Measurements from ENCODE around the gene ABCA10. TPM values are rescaled to one million over a fixed set of nuclear protein-coding genes. Genes with fewer than 3 reads are reported as not detected.
"Not testable (repeated sequence)": the region's sequence is repeated elsewhere in the genome, so short reads cannot be mapped to it uniquely, and the experiment has no call there.

The ABCA10 gene
- total RNA-seq, 1 donor from 2014 or later, result 2.8 TPM

DNA sequence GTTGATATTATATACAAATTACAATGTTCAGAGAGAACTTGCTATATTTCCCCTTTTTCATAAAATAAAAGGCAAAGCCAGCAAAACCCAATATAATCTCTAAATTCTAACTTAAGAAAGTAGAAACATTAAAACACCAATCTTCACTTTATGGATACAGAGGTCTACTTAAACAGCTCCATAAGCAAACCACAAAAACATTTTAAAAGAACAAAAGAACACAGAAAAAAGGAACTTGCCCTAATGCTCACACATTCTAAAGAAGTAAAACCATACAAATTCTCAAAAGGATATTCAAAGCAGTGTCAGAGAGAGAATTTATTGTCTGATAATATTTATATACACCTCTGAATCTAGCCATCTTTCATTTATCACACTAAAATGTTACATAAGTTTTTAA, 606 bp downstream of the ABCA10 start:
- ATAC-seq, result no peak

DNA sequence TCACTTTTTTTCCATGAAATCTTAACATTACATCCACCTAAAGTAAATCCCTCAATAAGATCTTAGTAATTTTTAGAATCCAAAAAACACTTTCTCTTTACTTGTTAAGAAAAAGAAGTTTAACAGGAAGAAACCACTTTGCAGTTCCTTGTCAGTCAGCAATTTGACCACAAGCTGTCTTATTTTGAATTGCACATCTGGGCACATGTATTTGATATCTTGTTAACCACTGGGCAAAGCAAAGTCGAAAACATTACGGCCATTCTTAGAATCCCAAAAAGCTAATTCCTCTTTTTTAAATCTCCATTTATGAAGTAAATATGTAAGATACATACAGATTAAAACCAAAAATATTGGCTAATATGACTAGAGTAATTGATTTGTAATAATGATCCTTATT, 1.1 kb downstream of the ABCA10 start:
- ATAC-seq, result no peak

DNA sequence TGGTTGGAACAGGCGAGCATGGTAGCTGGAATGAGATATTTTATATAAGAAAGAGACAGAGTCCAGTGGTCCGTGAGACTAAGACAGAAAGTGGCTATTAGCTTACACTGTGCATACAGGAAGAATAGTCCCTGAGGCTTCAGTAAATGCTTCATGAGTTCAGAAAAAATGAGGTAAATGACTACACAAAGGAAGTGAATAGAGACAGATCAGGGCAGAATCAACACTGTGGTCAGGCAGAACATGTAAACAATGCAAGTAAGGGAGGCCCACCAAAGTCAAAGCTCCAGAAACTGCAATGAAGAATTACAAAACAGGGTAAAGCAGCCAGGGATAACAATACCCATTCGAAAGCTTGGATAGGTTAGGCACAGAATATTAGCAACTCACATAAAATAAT, 4.8 kb downstream of the ABCA10 start:
- peak; percentile 61 for ATAC-seq

DNA sequence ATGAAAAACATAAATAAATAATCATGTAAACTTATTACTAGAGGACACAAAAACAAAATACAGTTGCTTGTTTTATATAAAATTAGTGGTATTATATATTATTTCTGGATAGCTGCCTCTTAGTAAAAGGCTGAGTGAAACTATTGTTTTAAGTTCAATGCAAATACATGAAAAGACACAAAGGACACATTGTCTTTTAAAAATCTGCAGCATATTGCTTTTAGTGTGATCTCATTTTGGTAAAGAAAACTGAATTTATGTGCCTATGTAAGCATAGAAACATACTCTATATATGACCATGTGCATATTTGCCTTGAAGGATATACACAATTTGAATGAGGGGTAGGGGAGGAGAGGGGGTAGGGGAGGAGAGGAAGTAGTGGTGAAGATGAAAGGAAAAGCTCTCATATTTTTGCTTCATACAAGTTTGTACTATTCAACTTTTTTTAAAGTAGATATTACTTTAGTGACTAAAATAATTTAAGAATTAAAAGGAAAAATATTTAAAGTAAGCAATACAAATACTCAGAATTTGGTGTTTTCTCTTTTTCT, 5.8 kb downstream of the ABCA10 start:
- no peak for ATAC-seq

GRCh38 chr17:69220098-69220497, 8.5 kb downstream of the ABCA10 start:
- ATAC-seq, result no peak

DNA sequence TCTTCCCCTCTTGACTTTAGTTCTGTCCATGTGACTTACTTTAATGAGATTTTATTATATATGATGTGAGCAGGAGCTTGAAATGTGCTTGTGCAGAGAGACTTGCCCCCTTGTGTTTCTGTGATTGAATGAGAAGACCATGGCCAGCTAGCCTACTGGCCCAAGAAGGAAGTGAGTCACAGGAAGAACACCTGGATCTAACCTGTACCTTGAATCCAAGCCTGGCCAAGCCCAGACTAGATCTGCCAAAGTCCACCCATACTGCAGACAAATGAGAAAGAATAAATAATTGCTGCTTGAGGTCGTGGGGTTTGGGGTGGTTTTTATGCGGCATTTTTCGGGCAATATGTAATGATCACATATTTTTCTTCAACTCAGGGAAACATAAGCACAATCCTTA, 9.6 kb downstream of the ABCA10 start:
- no peak for ATAC-seq

DNA sequence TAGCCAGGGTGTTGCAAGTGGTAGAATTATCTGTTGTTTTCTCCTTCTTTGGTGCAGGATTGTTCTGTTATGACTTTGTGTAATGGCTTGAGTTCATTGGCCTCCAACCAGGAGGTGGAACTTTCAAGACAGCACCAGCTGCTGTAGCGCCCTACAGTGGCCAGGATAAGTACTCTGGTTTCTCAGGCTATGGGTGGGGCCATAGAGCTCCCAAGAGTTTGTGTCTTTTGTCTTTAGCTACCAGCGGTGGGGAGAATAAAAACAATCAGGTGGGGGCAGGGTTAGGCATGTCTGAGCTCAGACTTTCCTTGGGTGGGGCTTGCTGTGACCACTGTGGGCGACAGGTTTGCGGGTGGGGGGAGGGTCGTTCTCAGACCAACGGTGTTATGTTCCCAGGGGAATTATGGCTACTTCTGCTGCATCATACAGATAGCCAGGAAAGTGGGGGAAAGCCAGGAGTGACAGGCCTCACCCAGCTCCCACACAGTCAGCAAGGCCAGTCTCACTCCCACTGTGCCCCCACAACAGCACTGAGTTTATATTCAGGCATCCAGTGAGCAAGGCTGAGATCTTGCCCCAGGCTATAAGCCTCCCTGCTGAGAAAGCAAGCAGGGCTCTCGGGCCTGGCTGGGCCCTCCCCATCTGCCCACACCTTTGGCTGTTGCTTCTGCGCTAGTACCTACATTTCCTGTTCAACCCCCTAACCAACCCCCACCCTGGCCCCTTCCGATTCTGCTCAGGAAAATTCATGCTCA, 15.4 kb downstream of the ABCA10 start:
- ATAC-seq, result no peak

- no peak for ATAC-seq
These were observed 20.0 kb downstream of the ABCA10 start for GRCh38 chr17:69208640-69209039.

DNA sequence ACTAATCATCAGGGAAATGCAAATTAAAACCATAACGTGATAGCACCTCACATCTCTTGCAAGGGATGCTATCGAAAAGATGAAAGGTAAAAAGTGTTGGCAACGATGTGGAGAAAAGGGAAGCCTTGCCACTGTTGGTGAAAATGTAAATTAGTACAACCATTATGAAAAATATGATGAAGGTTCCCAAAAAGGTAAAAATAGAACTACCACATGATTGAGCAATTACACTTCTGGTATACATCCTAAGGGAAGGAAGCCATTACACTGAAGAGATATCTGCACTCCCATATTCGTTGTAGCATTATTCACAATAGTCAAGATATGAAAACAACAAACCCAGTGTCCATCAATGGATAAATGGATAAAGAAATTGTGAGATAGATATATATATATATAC, 21.5 kb downstream of the ABCA10 start:
- ATAC-seq, result no peak

- no peak for ATAC-seq
These were observed 30.4 kb downstream of the ABCA10 start for GRCh38 chr17:69198238-69198637.

DNA sequence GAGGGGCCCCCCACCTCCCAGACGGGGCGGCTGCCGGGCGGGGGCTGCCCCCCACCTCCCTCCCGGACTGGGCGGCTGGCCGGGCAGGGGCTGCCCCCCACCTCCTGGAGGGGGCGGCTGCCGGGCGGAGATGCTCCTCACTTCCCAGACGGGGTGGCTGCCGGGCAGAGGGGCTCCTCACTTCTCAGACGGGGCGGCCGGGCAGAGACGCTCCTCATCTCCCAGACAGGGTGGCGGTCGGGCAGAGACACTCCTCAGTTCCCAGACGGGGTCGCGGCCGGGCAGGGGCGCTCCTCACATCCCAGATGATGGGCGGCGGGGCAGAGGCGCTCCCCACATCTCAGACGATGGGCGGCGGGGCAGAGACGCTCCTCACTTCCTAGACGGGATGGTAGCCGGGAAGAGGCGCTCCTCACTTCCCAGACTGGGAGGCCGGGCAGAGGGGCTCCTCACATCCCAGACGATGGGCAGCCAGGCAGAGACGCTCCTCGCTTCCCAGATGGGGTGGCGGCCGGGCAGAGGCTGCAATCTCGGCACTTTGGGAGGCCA, 32.4 kb downstream of the ABCA10 start:
- ATAC-seq, result not testable (repeated sequence)

DNA sequence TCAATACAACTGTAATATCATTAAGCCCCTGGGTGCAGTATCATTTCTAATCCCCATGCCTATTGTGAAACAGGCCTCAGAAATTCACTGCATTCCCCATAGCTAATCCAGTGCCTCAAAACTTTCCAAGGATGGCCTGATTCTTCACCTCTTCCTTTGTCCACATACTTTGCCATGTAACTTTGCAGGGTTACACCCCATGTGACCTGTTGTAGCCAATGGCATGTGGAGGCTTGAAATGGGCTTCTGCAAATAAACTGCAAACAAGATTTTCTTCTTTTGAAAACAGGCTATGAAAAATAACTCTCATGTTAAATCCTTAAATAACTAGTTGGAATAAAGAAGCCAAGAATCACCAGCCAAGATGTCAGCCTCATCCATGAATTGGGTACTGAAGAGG, 35.9 kb downstream of the ABCA10 start:
- ATAC-seq, result no peak

DNA sequence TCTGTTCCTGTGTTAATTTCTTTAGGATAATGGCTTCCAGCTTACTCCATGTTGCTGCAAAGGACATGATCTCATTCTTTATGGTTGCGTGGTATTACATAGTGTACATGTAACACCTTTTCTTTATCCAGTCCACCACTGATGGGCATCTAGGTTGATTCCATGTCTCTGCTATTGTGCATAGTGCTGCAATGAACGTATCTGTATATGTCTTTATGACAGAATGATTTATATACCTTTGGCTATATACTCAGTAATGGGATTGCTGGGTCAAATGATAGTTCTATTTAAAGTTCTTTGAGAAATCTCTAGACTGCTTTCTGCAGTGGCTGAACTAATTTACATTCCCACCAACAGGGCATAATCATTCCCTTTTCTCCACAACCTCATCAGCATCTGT, 39.8 kb downstream of the ABCA10 start:
- ATAC-seq, result no peak

- ATAC-seq, result no peak
These were observed 40.6 kb downstream of the ABCA10 start for GRCh38 chr17:69188064-69188463.

GRCh38 chr17:69187294-69187693, 41.3 kb downstream of the ABCA10 start:
- ATAC-seq, result no peak

DNA sequence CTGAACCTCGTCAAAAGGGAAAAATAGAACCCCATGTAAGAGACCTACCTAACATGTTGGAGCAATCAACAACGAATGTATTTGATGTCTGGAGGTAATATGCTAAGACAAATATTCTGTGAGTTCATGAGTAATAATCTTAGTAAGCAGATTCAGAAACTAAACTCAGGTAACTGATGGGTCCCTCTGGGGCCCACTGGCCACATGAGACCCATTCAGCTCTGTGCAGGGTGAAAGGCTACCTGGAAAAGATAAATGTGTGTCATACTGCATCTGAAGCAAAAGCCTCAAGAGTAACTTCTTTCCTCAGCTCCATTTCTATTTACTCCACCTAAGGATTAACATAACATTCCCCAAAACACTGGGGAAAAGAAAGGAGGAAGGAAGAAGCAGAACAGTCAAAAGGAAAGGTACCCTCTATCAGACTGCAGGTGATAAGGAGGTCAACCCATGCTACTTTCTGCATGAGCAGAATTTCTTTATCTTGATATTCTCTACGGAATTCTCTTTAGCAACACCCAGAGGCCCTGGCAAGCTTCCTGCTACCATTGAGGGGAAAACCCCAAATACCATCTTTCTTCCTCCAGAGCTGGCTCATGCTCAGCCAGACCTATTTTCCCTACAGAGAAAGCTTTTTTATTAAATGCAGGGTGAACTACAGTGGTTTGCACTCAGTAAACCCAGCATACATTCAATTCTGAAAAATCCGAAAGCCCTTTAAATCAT, 49.2 kb downstream of the ABCA10 start:
- no peak for ATAC-seq

DNA sequence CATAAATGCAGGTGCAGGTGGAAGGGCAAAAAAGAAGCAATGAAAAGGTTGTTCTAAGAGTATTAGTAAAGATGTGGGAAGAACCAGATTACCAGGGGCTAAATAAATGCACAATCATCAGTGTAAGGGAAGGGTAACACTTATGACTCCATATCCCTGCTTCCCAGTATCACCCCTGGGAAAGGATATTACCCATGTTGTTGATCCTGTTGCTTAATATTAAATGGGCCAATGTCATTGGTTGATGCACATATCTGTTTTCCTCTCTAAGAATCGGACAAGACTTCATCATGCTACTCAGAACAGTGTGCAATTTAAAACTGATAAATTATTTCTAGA, 52.2 kb downstream of the ABCA10 start:
- no peak for ATAC-seq

GRCh38 chr17:69175625-69176456, 52.8 kb downstream of the ABCA10 start:
- peak; percentile 89 for ATAC-seq

GRCh38 chr17:69175262-69175624, 53.4 kb downstream of the ABCA10 start:
- no peak for ATAC-seq

- no peak for ATAC-seq
These were observed 55.5 kb downstream of the ABCA10 start for GRCh38 chr17:69173118-69173517.

GRCh38 chr17:69170377-69170776, 58.2 kb downstream of the ABCA10 start:
- ATAC-seq, result no peak

DNA sequence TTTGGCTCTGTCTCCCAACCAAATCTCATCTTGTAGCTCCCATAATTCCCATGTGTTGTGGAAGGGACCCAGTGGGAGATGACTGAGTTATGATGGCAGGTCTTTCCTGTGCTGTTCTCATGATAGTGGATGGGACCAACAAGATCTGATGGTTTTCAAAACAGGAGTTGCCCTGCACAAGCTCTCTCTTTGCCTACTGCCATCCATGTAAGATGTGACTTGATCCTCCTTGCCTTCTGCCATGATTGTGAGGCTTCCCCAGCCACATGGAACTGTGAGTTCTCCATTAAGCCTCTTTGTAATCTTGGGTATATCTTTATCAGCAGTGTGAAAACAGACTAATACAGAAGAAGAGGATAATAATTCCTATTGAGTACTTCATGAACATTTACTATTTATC, 60.0 kb downstream of the ABCA10 start:
- ATAC-seq, result not testable (repeated sequence)

GRCh38 chr17:69166957-69167356, 61.7 kb downstream of the ABCA10 start:
- ATAC-seq, result no peak

Measured in esophagus mucosa (tissue), 1 donor.